Activated CD4-positive, alpha-beta T cell treated with anti-CD3 and anti-CD28 coated beads, Interleukin-2, amount 10 ng/mL, durations not matched to agents 24 days and 14 days (primary cell): ENCODE data around the gene CAMK1D. TPM values are rescaled to one million over a fixed set of nuclear protein-coding genes. Genes with fewer than 3 reads are reported as not detected.
A peak's percentile ranks its signal among the peaks of the same experiment; 100 is the strongest.

Experiments
- DNase-seq: peaks from one replicate; pipeline ENCODE4 v3.0.0; 2022
- H3K27ac Mint-ChIP-seq: one replicate; pipeline ENCODE4 v1.8.0; 2022; ENCODE audit warnings: mild to moderate bottlenecking, mixed read lengths
- H3K27me3 Mint-ChIP-seq: one replicate; pipeline ENCODE4 v1.8.0; 2022; ENCODE audit warnings: mixed read lengths
- H3K36me3 Mint-ChIP-seq: one replicate; pipeline ENCODE4 v1.8.0; 2022; ENCODE audit warnings: low read depth, mild to moderate bottlenecking, mixed read lengths
- H3K4me1 Mint-ChIP-seq: one replicate; pipeline ENCODE4 v1.8.0; 2021; ENCODE audit warnings: mixed read lengths
- H3K4me3 Mint-ChIP-seq: one replicate; pipeline ENCODE4 v1.8.0; 2022; ENCODE audit warnings: mild to moderate bottlenecking, moderate library complexity, mixed read lengths
- H3K9me3 Mint-ChIP-seq: one replicate; pipeline ENCODE4 v1.8.0; 2021; ENCODE audit warnings: mixed read lengths
- intact Hi-C: fragments of 100-400 bp; cut with micrococcal nuclease; formaldehyde crosslinking; loops from one replicate; pipeline ENCODE4 v1.15.1; 2023
- total RNA-seq: library from RNA; stranded (reverse); gene quantifications from 2 replicates; pipeline ENCODE4 v1.2.3, GENCODE V29; 2022

CAMK1D gene
- total RNA-seq, 1 donor from 2014 or later, result 5.6 TPM

DNA sequence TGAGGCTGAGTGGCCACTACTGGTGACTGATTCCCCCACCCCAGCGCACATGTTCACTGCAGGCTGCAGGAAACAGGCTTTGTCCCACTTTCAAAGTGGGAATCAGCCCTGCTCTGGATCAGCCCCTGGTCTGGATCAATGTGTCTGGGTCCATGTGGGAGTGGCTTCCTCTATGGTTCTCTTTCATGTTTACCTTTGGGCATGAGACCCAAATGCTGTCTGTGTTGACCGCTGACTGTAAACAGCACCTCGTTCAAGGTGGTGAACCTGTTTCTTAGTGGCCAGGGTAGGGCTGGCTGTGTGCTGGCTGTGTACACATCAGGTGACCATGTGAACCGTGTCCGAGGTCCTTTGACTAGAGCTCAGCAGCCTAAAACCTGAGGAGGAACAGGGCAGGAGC lies 121.8 kb downstream of the CAMK1D start:
- Mint-ChIP-seq H3K27me3 (peaks cover 2% of the 10 kb centered on the region), H3K4me3 (no peak overlapping the region), H3K27ac (no peak overlapping the region), H3K9me3 (peaks cover 11% of the 10 kb centered on the region), H3K36me3 (no peaks in the 10 kb centered on the region), H3K4me1 (peaks cover 8% of the 10 kb centered on the region)
- no peak for DNase-seq
- intact Hi-C loops, result no loop called here

DNA sequence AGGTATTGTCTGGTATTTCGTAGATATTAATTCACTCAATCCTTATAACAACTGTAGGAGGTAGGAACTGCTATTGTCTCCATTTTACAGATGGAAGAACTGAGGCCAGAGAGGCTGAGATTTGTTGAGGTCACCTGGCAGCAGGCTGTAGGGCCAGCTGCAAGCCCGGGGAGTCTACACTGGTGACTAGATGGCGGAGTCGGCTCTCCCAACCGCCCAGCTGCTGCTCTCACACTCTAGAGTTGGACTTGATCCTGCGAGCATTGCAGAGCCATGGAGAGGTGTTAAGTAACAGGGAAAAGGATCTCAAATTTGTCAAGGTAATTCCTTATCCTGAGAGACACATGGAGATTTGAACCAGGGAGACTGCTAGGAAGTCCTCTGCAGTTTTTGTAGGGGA lies 124.1 kb downstream of the CAMK1D start:
- intact Hi-C loops, result no loop called here
- no peak overlapping the region for H3K4me3 Mint-ChIP-seq
- DNase-seq, result no peak
- no peaks in the 10 kb centered on the region for H3K36me3 Mint-ChIP-seq
- H3K9me3 Mint-ChIP-seq, result peaks cover 11% of the 10 kb centered on the region
- no peak overlapping the region for H3K27ac Mint-ChIP-seq
- H3K27me3 Mint-ChIP-seq, result peaks cover 2% of the 10 kb centered on the region
- H3K4me1 Mint-ChIP-seq, result peaks cover 3% of the 10 kb centered on the region

- Mint-ChIP-seq H3K4me1 (peaks cover 3% of the 10 kb centered on the region), H3K27me3 (no peaks in the 10 kb centered on the region), H3K36me3 (no peaks in the 10 kb centered on the region), H3K27ac (no peak overlapping the region), H3K9me3 (peaks cover 11% of the 10 kb centered on the region), H3K4me3 (no peak overlapping the region)
- intact Hi-C loops, result no loop called here
- DNase-seq, result no peak
Measured at GRCh38 chr10:12474727-12475412, 125.5 kb downstream of the CAMK1D start.

DNA sequence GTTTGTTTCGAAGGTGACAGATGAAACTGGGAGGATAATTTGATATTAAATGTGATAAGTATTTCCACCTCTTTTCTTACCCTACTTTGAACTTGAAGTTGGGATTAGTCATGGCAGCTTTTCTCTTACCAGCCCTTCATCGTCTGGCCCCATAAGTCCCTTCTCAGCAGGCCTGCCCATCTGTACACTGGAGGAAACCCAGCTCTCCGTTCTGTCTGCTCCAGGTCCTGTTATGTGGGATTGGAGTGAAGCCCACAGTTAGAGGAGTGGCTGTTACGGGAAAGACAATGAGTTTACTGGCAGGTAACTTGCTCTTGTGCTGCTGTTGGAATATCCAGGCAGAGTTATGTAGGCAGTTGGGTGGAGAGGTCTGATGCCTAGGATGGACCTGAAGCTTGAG lies 127.3 kb downstream of the CAMK1D start:
- DNase-seq, result no peak
- Mint-ChIP-seq H3K4me3 (no peak overlapping the region), H3K4me1 (peaks cover 3% of the 10 kb centered on the region), H3K9me3 (peaks cover 11% of the 10 kb centered on the region), H3K36me3 (no peaks in the 10 kb centered on the region), H3K27me3 (no peaks in the 10 kb centered on the region), H3K27ac (no peak overlapping the region)
- intact Hi-C loops, result no loop called here

DNA sequence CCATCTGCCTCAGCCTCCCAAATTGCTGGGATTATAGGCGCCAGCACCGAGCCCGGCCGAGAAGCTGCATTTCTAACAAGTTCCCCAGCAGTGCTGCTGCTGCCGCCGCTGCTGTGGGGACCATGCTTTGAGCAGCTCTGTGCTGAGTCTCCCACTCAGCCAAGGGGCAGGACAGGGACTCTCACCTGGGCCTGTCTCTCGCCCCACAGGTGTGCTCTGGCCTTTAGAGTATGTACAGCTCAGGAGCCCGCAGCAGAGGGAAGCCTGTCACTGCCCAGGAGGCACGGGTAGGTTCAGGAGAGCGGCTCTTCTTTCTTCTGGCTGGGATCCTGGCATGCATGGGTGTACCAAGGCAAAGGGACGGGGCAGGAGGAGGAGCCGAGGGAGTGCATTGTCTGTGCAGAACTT lies 130.1 kb downstream of the CAMK1D start:
- intact Hi-C loops, result no loop called here
- Mint-ChIP-seq H3K36me3 (no peaks in the 10 kb centered on the region), H3K27ac (no peak overlapping the region), H3K4me1 (peaks cover 2% of the 10 kb centered on the region), H3K4me3 (no peak overlapping the region), H3K27me3 (no peaks in the 10 kb centered on the region), H3K9me3 (peaks cover 11% of the 10 kb centered on the region)
- no peak for DNase-seq

- intact Hi-C loops, result loop anchor here (10.0 kb wide), 1 partner anchor 215 kb away; no protein-coding TSS in a partner anchor
- Mint-ChIP-seq H3K36me3 (no peaks in the 10 kb centered on the region), H3K27me3 (no peaks in the 10 kb centered on the region)
Measured at GRCh38 chr10:12479924-12480323, 130.6 kb downstream of the CAMK1D start.

DNA sequence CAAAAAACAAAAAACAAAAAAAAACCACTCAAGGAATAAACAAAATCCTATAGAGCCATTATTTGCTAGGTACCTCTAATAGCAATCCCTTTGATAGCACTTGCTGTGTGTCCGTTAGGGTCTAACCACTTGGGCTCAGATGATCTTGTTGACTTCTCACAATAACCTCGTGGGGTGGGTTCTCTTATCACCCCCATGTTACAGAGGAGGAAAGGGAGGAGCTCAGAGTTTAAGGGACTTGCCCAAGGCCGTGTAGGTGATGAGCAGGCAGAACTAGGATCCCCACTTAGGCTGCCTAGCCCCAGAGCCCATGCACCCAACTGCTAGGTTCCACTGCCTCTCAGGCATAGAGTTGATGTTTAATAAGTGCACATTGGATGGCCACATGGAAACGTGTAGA lies 131.1 kb downstream of the CAMK1D start:
- intact Hi-C loops, result loop anchor here (10.0 kb wide), 1 partner anchor 216 kb away; no protein-coding TSS in a partner anchor
- Mint-ChIP-seq H3K4me3 (no peak overlapping the region), H3K36me3 (no peaks in the 10 kb centered on the region), H3K4me1 (peaks cover 8% of the 10 kb centered on the region), H3K9me3 (peaks cover 3% of the 10 kb centered on the region), H3K27ac (no peak overlapping the region), H3K27me3 (no peaks in the 10 kb centered on the region)
- no peak for DNase-seq

More at GRCh38 chr10:12479924-12480323, 130.6 kb downstream of the CAMK1D start:
- Mint-ChIP-seq H3K4me1 (peaks cover 3% of the 10 kb centered on the region), H3K4me3 (no peak overlapping the region), H3K9me3 (peaks cover 8% of the 10 kb centered on the region), H3K27ac (no peak overlapping the region)
- DNase-seq, result no peak

DNA sequence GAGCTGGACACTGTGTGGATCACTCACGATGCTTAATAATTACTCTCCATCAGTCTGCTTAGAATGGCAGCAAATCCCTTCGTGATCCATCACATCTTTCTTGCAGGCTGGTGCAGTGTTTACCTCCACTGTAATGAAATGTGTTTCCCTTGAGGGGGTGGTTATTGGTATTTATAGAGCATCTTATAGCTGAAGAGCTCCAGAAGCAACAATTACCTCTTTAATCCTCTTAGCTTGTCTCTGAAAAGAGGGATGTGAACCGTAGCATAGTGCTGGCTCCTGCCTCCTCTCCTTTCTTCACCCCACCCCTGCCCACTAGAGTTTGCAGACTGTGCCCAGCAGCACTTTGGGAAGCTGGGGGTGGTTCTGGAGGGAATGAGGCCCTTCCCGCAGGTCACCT lies 132.6 kb downstream of the CAMK1D start:
- no peak overlapping the region for H3K27ac Mint-ChIP-seq
- intact Hi-C loops, result loop anchor here (10.0 kb wide), 1 partner anchor 217 kb away; no protein-coding TSS in a partner anchor
- no peaks in the 10 kb centered on the region for H3K36me3 Mint-ChIP-seq
- DNase-seq, result no peak
- no peaks in the 10 kb centered on the region for H3K9me3 Mint-ChIP-seq
- H3K27me3 Mint-ChIP-seq, result no peaks in the 10 kb centered on the region
- no peak overlapping the region for H3K4me3 Mint-ChIP-seq
- H3K4me1 Mint-ChIP-seq, result peaks cover 12% of the 10 kb centered on the region

DNA sequence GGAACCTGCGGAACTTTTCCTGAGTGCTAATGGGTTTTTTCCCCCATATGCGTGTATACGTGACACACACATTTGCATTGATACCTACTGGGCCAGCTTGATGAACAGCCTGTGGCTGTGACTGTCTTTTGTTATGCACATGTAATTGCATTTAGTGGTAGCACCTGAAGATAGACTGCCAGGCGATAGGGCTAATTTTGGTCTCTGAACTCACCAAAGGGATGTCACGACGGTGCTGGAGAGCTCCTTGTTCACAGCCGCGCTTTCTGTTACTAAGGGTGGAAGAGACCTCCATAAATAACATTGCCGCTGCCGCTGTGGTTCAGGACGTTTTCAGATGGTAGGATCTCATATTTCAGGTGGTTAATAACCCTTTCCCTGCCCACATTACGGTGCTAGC lies 133.2 kb downstream of the CAMK1D start:
- Mint-ChIP-seq H3K4me1 (peaks cover 12% of the 10 kb centered on the region), H3K27me3 (no peaks in the 10 kb centered on the region), H3K36me3 (no peaks in the 10 kb centered on the region), H3K9me3 (no peaks in the 10 kb centered on the region), H3K27ac (no peak overlapping the region), H3K4me3 (no peak overlapping the region)
- DNase-seq, result no peak
- intact Hi-C loops, result loop anchor here (10.0 kb wide), 1 partner anchor 218 kb away; no protein-coding TSS in a partner anchor

GRCh38 chr10:12484002-12484918 lies 134.9 kb downstream of the CAMK1D start:
- DNase-seq, result no peak
- no peaks in the 10 kb centered on the region for H3K9me3 Mint-ChIP-seq
- H3K36me3 Mint-ChIP-seq, result no peaks in the 10 kb centered on the region
- H3K4me1 Mint-ChIP-seq, result peaks cover 12% of the 10 kb centered on the region
- H3K4me3 Mint-ChIP-seq, result no peak overlapping the region
- intact Hi-C loops, result loop anchor here (10.0 kb wide), 1 partner anchor 219 kb away; no protein-coding TSS in a partner anchor
- no peaks in the 10 kb centered on the region for H3K27me3 Mint-ChIP-seq
- H3K27ac Mint-ChIP-seq, result no peak overlapping the region

- intact Hi-C loops, result loop anchor here (10.0 kb wide), 1 partner anchor 220 kb away; no protein-coding TSS in a partner anchor
- Mint-ChIP-seq H3K9me3 (no peaks in the 10 kb centered on the region), H3K4me3 (peak overlapping the region; percentile 47), H3K36me3 (no peaks in the 10 kb centered on the region), H3K27ac (peak overlapping the region; percentile 53), H3K4me1 (peaks cover 12% of the 10 kb centered on the region), H3K27me3 (no peaks in the 10 kb centered on the region)
- DNase-seq, result peak; percentile 69
Measured at GRCh38 chr10:12484941-12485805, 135.8 kb downstream of the CAMK1D start.

DNA sequence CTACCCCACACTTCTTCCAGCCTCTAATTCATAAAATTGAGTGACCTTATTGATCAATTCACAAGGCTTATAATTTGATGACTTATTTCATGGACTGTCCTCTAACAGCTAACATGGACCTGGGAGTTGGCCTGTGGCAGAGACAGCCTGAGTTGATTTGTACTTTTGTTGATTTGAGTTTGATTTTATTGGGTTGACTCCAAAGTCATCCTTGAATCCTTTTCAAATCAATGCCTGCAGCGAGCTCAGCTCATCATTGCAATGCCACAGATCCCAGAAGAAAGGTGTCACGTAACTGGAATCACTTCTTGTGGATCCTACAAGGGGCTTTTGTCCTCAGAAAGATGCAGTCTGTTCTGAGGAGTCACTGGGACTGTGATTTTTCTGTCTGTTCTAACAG lies 138.0 kb downstream of the CAMK1D start:
- no peak for DNase-seq
- no peak overlapping the region for H3K27ac Mint-ChIP-seq
- no peaks in the 10 kb centered on the region for H3K36me3 Mint-ChIP-seq
- no peak overlapping the region for H3K4me3 Mint-ChIP-seq
- H3K27me3 Mint-ChIP-seq, result no peaks in the 10 kb centered on the region
- H3K9me3 Mint-ChIP-seq, result no peaks in the 10 kb centered on the region
- H3K4me1 Mint-ChIP-seq, result peaks cover 12% of the 10 kb centered on the region
- intact Hi-C loops, result loop anchor here (10.0 kb wide), 1 partner anchor 223 kb away; no protein-coding TSS in a partner anchor

DNA sequence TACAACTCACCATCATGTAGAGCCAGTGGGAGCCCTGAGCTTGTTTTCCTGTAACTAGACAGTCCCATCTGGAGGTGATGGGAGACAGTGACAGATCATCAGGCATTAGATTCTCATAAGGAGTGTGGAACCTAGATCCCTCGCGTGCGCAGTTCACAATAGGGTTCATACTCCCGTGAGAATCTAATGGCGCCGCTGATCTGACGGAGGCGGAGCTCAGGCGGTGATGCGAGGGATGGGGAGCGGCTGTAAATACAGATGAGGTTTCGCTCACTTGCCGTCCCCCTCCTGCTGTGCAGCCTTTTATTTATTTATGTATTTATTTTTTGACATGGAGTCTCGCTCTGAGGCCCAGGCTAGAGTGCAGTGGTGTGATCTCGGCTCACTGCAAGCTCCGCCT lies 139.3 kb downstream of the CAMK1D start:
- Mint-ChIP-seq H3K9me3 (no peaks in the 10 kb centered on the region), H3K27me3 (peaks cover under 1% of the 10 kb centered on the region), H3K4me3 (no peak overlapping the region), H3K36me3 (no peaks in the 10 kb centered on the region), H3K4me1 (peaks cover 12% of the 10 kb centered on the region), H3K27ac (no peak overlapping the region)
- intact Hi-C loops, result loop anchor here (10.0 kb wide), 1 partner anchor 224 kb away; no protein-coding TSS in a partner anchor
- no peak for DNase-seq
